Epithelial cell of proximal tubule (primary cell): ENCODE data around the gene ZFYVE28. TPM values are rescaled to one million over a fixed set of nuclear protein-coding genes. Genes with fewer than 3 reads are reported as not detected.
A peak's percentile ranks its signal among the peaks of the same experiment; 100 is the strongest.
"Not testable (repeated sequence)": the region's sequence is repeated elsewhere in the genome, so short reads cannot be mapped to it uniquely, and the experiment has no call there.

Experiments
- DNase-seq: peaks from one replicate; pipeline ENCODE4 v3.0.0-alpha.2; 2011; ENCODE audit warnings: low read depth
- H3K4me3 ChIP-seq: 2 replicates; pipeline ENCODE4 v1.5.1; 2011; ENCODE audit warnings: low read depth, mild to moderate bottlenecking, low read length
- total RNA-seq: library from RNA; depleted of rRNA; stranded (reverse); fragments of >200 nt; gene quantifications from 2 replicates; pipeline ENCODE4 v1.2.3, GENCODE V29; 2015
- TF ChIP-seq, protein P1 (sequence below): conservative IDR thresholded peaks from 2 replicates; pipeline ENCODE4 v1.5.1; 2012; ENCODE audit warnings: low read depth, mild to moderate bottlenecking, low read length

Gene ZFYVE28
- 0.58 and 1.8 TPM in 2 replicates for total RNA-seq

DNA sequence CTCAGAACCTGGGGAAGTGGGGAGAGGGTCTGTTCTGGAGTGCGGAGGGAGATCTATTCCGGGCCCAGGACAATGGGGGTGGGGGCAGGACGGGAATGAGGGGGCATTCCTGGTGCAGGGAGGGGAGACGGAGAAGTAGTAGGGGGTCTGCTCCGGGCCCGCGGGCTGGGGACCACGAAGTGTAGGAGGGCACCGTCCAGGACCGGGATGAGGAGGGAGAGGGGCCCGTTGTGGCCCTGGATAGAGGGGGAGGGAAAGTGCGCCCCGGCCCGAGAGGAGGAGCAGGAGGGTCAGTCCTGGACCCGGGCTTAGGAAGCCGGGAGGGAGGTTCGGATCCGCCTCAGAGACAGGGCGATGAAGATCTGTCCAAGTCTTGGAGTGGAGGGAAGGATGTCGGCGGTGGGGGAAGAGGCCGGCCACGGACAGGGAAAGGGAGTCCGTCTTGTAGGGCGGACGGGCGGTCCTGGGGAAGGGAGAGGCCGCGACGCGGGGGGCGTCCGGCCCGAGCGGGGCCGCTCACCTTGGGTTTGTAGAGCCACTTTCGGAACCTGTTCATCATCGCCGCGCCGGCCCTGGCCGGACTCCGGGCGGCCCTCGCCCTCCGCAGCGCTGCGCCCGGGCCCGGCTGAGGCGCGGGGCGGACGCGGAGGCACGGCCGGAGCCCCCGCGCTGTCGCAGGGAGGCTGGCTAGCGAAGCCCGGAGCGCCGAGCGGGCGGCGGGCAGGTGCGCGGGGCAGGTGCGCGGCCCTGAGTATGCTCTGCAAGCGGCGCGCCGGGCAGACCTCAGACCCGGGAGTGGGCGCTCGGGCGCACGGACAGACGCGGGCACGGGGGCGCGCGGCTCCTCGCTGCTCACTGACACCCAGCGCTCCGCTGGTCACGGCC, at the start of gene ZFYVE28:
ZFYVE28 (minus strand) TSS at position 881 of the 885 bp plus-strand sequence; CDS start at position 559, 322 bp downstream.
- TF ChIP-seq, protein P1, sequence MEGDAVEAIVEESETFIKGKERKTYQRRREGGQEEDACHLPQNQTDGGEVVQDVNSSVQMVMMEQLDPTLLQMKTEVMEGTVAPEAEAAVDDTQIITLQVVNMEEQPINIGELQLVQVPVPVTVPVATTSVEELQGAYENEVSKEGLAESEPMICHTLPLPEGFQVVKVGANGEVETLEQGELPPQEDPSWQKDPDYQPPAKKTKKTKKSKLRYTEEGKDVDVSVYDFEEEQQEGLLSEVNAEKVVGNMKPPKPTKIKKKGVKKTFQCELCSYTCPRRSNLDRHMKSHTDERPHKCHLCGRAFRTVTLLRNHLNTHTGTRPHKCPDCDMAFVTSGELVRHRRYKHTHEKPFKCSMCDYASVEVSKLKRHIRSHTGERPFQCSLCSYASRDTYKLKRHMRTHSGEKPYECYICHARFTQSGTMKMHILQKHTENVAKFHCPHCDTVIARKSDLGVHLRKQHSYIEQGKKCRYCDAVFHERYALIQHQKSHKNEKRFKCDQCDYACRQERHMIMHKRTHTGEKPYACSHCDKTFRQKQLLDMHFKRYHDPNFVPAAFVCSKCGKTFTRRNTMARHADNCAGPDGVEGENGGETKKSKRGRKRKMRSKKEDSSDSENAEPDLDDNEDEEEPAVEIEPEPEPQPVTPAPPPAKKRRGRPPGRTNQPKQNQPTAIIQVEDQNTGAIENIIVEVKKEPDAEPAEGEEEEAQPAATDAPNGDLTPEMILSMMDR, result no peak
- H3K4me3 ChIP-seq, result peak within 1 kb of the TSS; percentile 68
- no peak for DNase-seq

DNA sequence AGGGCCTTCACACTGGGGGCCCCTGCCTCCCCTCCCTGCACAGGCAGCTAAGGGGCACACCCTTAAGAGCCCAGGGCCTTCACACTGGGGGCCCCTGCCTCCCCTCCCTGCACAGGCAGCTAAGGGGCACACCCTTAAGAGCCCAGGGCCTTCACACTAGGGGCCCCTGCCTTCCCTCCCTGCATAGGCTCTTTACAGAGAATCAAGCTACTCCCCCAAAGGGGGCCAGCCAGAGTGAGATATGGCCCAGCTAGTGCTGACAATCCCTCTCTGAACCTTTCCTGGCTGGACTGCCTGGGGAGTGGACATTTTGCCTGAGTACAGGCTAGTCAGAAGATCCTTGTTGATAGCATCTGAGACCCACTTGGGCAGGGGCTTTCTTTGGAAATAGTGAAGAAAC, 47.1 kb upstream of the ZFYVE28 start:
- DNase-seq, H3K4me3 ChIP-seq: not testable (repeated sequence)

DNA sequence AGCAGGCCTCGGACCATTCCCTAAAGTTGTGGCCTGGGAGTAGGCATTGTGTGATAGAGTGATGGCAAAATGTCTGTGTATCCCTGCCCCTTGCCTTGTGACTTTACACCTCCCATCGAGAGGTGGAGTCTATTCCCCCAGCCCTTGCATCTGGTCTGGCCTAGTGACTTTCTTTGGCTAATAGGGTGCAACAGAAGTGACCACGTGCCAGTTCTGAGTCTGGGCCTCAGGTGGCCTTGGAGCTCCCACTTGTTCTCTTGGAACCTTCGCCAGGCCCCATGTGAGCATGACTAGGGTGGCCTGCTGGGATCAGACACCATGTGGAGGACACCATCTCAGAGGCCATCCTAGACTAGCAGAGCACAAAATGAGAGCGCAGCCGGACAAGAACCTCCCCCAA, 46.6 kb upstream of the ZFYVE28 start:
- no peak overlapping the region for H3K4me3 ChIP-seq
- TF ChIP-seq, protein P1, result no peak
- DNase-seq, result no peak

DNA sequence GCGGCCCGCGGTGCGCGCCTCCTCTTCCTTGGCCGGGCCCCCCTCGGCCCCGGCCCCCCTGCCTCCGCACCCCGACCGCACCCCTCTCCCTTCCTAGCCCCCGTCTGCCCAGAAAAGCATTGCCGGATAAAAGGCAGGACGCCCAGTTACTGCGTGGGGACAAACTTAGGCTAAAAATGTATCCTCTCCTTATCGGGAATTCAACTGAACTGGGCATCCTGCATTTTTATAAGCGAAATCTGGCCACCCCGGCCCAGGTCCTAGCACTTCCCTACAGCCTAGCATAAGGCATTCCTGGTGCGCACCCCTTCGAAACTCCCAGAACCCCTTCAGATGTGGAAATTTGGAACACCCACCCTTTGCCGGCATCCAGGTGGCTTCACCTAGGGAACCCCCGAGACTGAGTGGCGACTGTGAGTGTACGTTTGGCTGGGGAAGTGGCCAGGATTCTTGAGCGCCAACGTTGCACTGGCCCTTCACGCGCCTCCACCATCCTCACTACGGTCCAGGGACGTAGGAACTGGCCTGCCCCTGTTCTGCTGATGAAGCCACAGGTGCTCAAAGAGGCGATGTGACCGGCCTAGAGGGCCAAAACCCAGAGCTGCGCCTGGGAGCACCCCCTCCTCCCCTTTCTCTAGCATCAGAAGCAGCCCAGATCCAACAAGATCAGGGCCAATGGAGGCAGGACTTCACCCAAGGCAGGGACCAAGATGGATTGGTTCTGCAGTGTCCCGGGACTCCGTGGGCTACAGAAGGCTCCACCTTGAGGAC, 44.7 kb upstream of the ZFYVE28 start:
- peak overlapping the region; percentile 44 for H3K4me3 ChIP-seq
- TF ChIP-seq, protein P1, result no peak
- no peak for DNase-seq

GRCh38 chr4:2462218-2462991, 44.0 kb upstream of the ZFYVE28 start:
- peak overlapping the region; percentile 44 for H3K4me3 ChIP-seq
- TF ChIP-seq, protein P1, result peak; percentile 27
- DNase-seq, result no peak

- TF ChIP-seq, protein P1, result no peak
- H3K4me3 ChIP-seq, result no peak overlapping the region
- no peak for DNase-seq
Observed at GRCh38 chr4:2461246-2461960, 43.0 kb upstream of the ZFYVE28 start.
